GM23338 (cell line): ENCODE results near the gene MBD2.

Source experiments
- CTCF ChIP-seq, 2 experiments: fragments of 200-600 bp in 1 of 2; sonication (generic) in 1 of 2; conservative IDR thresholded peaks; 2 replicates each; pipeline versions ENCODE4 v1.5.1 to v1.6.1; 2016 to 2017; ENCODE audit warnings: antibody characterized with exemption in 2 of 2, low read depth in 2 of 2, mild to moderate bottlenecking in 2 of 2, moderate library complexity in 1 of 2
- ETS1 ChIP-seq: IDR thresholded peaks from 2 replicates; pipeline ENCODE4 v1.6.1; 2016; ENCODE audit warnings: antibody characterized with exemption
- EZH2 ChIP-seq: fragments of 200-600 bp; sonication (generic); IDR thresholded peaks from one replicate; pipeline ENCODE4 v1.8.0; 2017; ENCODE audit warnings: antibody characterized with exemption, mild to moderate bottlenecking, low read depth; ENCODE audit not compliant: unreplicated experiment
- EZH2phosphoT487 ChIP-seq: fragments of 200-600 bp; sonication (generic); IDR thresholded peaks from one replicate; pipeline ENCODE4 v1.8.1; 2018; ENCODE audit warnings: antibody characterized with exemption; ENCODE audit not compliant: unreplicated experiment
- JUNB ChIP-seq: IDR thresholded peaks from one replicate; pipeline ENCODE4 v1.6.1; 2016; ENCODE audit warnings: antibody characterized with exemption; ENCODE audit not compliant: unreplicated experiment
- NANOG ChIP-seq: IDR thresholded peaks from 2 replicates; pipeline ENCODE4 v1.6.1; 2016; ENCODE audit warnings: antibody characterized with exemption, borderline replicate concordance
- POLR2AphosphoS5 ChIP-seq: IDR thresholded peaks from 2 replicates; pipeline ENCODE4 v1.6.1; 2016; ENCODE audit warnings: antibody characterized with exemption, low read depth
- REST ChIP-seq: IDR thresholded peaks from one replicate; pipeline ENCODE4 v1.6.1; 2018; ENCODE audit warnings: antibody characterized with exemption; ENCODE audit not compliant: unreplicated experiment
- STAT1 ChIP-seq: IDR thresholded peaks from one replicate; pipeline ENCODE4 v1.6.1; 2016; ENCODE audit warnings: antibody characterized with exemption; ENCODE audit not compliant: unreplicated experiment
- ZNF114 ChIP-seq: fragments of 250-450 bp; sonication (Bioruptor Pico); IDR thresholded peaks from 2 replicates; pipeline ENCODE4 v1.5.0; 2020; ENCODE audit warnings: mild to moderate bottlenecking, moderate library complexity
- TF ChIP-seq, protein P1 (sequence below): fragments of 250-450 bp; sonication (Bioruptor Pico); IDR thresholded peaks from 2 replicates; pipeline ENCODE4 v1.5.0; 2020; ENCODE audit warnings: mild to moderate bottlenecking, moderate library complexity

DNA sequence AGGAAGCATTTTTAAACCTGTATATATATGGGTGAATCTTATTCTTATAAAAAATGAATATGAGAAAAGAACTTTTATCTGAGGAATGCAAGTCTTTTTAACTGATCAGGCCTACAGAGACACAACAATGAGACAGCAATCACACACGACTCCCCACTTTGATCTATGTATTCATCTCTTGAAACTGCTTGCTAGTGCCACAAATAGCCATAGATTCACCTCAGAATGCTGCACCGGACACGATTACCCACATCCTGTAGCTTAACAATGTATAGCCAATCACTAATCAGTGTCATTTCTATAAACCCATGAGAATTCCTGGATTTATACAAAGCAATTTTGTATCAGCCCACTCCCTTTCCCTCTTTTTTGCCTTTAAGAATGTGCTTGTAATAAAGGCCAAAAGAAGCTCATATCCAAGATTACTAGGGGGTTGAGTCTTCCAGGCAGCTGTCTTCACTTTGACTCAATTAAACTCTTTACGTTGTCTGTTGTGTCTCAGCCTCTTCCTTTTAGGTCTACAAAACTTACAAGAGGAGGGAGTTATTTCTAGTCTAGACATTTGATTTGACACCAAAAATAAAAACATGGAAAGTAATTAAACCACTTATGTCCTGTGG, 94.9 kb downstream of the MBD2 start:
- TF ChIP-seq EZH2: no peak
- TF ChIP-seq CTCF (conservative IDR thresholded peaks at IDR 0.05; ENCODE audit: low read depth in 2 of 2): no peak
- no peak for TF ChIP-seq EZH2phosphoT487
- no peak for TF ChIP-seq POLR2AphosphoS5
- TF ChIP-seq REST: no peak
- no peak for TF ChIP-seq STAT1
- no peak for TF ChIP-seq NANOG
- no peak for TF ChIP-seq ETS1
- TF ChIP-seq JUNB: no peak
- TF ChIP-seq ZNF114 (CRISPR knock-in tag): no peak
- TF ChIP-seq, protein P1, sequence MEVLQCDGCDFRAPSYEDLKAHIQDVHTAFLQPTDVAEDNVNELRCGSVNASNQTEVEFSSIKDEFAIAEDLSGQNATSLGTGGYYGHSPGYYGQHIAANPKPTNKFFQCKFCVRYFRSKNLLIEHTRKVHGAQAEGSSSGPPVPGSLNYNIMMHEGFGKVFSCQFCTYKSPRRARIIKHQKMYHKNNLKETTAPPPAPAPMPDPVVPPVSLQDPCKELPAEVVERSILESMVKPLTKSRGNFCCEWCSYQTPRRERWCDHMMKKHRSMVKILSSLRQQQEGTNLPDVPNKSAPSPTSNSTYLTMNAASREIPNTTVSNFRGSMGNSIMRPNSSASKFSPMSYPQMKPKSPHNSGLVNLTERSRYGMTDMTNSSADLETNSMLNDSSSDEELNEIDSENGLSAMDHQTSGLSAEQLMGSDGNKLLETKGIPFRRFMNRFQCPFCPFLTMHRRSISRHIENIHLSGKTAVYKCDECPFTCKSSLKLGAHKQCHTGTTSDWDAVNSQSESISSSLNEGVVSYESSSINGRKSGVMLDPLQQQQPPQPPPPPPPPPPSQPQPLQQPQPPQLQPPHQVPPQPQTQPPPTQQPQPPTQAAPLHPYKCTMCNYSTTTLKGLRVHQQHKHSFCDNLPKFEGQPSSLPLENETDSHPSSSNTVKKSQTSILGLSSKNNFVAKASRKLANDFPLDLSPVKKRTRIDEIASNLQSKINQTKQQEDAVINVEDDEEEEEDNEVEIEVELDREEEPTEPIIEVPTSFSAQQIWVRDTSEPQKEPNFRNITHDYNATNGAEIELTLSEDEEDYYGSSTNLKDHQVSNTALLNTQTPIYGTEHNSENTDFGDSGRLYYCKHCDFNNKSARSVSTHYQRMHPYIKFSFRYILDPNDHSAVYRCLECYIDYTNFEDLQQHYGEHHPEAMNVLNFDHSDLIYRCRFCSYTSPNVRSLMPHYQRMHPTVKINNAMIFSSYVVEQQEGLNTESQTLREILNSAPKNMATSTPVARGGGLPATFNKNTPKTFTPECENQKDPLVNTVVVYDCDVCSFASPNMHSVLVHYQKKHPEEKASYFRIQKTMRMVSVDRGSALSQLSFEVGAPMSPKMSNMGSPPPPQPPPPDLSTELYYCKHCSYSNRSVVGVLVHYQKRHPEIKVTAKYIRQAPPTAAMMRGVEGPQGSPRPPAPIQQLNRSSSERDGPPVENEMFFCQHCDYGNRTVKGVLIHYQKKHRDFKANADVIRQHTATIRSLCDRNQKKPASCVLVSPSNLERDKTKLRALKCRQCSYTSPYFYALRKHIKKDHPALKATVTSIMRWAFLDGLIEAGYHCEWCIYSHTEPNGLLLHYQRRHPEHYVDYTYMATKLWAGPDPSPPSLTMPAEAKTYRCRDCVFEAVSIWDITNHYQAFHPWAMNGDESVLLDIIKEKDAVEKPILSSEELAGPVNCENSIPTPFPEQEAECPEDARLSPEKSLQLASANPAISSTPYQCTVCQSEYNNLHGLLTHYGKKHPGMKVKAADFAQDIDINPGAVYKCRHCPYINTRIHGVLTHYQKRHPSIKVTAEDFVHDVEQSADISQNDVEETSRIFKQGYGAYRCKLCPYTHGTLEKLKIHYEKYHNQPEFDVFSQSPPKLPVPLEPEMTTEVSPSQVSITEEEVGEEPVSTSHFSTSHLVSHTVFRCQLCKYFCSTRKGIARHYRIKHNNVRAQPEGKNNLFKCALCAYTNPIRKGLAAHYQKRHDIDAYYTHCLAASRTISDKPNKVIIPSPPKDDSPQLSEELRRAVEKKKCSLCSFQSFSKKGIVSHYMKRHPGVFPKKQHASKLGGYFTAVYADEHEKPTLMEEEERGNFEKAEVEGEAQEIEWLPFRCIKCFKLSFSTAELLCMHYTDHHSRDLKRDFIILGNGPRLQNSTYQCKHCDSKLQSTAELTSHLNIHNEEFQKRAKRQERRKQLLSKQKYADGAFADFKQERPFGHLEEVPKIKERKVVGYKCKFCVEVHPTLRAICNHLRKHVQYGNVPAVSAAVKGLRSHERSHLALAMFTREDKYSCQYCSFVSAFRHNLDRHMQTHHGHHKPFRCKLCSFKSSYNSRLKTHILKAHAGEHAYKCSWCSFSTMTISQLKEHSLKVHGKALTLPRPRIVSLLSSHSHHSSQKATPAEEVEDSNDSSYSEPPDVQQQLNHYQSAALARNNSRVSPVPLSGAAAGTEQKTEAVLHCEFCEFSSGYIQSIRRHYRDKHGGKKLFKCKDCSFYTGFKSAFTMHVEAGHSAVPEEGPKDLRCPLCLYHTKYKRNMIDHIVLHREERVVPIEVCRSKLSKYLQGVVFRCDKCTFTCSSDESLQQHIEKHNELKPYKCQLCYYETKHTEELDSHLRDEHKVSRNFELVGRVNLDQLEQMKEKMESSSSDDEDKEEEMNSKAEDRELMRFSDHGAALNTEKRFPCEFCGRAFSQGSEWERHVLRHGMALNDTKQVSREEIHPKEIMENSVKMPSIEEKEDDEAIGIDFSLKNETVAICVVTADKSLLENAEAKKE (CRISPR knock-in tag): no peak
